Raji (cell line): ENCODE data around the gene FBXO21.

Experiments
- POLR2A ChIP-seq: IDR thresholded peaks from 2 replicates; pipeline ENCODE4 v1.6.1; 2011; ENCODE audit warnings: low read depth, low read length, control low read depth; ENCODE audit not compliant: insufficient read depth

The FBXO21 gene

GRCh38 chr12:117151403-117152031, 38.8 kb downstream of the FBXO21 start:
- no peak for TF ChIP-seq POLR2A

- TF ChIP-seq POLR2A, result no peak
Measured at GRCh38 chr12:117149431-117149830, 40.8 kb downstream of the FBXO21 start.

GRCh38 chr12:117148642-117149041, 41.6 kb downstream of the FBXO21 start:
- no peak for TF ChIP-seq POLR2A

DNA sequence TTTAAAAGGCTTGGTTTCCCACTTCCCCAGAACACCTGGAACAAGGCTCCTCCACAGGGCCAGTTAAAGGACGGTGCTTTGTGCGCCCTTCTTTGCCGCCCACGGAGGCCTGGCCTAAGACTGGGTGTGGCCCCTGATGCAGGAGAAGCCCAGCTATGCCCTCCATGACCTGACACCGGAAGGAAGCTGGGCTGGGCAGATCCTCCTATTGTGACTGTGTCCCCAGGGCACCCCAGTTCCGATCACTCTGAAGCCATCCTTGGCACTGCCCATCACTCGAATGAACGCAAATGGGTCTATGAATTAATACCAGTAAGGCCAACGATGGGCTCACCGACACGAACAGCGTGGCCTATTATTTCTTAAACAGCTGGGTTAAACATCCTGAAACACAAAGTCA, 42.6 kb downstream of the FBXO21 start:
- no peak for TF ChIP-seq POLR2A

DNA sequence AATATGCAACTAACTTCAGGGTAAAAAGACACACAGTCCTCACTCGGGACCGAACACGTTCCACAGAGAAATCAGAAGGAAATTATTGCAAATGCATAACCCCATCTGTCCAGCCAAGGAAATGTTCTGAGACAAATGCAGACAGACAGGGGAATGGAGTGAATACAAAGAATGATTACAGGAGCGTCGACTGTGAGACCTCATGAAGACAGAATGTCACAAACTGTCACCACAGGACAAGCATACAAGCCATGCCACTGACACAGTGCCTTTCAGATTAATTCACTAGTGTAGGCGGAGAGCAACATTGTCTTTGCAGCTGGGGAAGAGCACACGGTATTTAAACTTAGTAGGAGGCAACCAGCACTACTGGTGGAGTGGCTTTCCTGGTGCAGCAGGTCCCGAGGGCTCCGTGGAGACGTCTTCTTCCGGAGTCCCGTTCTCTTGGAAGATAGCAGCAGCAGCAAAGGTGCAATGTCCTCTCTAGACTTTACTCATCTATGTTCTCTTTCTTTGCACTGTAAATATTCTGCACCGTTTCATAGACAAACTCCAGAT, 44.6 kb downstream of the FBXO21 start:
- TF ChIP-seq POLR2A, result no peak

DNA sequence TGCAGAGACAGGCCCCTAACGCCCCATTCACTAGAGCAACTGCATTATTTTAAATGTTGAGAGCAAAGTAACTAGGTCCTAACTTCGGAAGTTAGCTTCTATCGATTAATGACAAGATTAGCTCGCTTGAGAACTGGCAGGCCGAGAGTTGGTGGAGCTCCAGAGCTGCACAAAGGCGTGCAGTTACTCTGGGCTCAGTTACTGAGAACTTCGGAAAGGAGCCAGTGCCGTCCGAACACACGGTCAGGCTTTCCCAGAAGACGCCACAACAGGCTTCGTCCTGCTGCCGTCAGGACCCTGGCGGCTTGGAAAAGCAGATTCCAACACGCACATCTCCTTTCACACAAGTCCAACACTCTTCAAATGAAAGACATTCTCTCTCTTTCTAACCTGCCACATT, 45.7 kb downstream of the FBXO21 start:
- TF ChIP-seq POLR2A, result no peak

DNA sequence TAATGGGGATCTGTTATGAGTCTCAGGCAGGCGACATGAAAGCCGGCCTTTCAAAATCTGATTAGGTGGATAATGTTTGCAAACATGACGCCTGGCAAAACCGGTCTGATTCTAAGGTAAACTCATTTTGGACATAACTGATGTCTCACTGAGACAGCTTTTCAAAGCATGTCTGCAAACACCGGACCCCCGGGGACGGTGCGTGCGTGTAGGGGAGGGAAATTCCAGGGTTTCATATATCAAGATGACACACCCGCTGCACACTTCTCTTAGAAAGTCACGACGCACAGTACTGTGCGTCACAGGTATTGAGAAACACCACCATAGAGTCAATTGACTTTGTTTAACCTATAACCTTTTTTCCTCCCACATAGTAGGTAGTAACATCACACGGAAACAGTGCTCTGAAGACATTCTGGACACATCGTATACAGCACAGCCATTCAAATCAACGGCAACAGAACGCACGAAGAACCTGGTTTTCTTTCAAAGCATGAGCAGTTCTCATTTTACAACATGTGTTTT, 47.2 kb downstream of the FBXO21 start:
- no peak for TF ChIP-seq POLR2A

DNA sequence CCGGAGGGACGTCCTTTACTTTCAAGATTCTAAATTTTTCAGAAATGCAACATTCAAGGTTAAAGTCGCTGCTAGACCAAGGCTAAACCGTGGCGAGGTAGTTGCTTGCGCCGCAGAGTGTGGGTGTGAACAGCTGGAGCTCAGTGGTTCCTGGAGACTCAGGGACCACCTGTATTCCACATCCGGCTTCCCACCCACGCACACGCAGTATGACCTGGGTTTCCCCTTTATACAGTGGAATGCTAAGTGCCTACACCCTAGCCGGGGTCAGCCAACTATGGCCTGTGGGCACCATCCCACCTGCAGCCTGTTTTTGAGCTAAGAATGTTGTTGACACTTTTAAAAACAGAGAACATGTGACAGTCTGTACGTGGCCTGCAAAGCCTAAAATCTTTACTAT, 48.2 kb downstream of the FBXO21 start:
- no peak for TF ChIP-seq POLR2A

GRCh38 chr12:117141097-117141898, 49.0 kb downstream of the FBXO21 start:
- TF ChIP-seq POLR2A, result no peak

GRCh38 chr12:117140397-117141096, 49.7 kb downstream of the FBXO21 start:
- TF ChIP-seq POLR2A, result no peak

DNA sequence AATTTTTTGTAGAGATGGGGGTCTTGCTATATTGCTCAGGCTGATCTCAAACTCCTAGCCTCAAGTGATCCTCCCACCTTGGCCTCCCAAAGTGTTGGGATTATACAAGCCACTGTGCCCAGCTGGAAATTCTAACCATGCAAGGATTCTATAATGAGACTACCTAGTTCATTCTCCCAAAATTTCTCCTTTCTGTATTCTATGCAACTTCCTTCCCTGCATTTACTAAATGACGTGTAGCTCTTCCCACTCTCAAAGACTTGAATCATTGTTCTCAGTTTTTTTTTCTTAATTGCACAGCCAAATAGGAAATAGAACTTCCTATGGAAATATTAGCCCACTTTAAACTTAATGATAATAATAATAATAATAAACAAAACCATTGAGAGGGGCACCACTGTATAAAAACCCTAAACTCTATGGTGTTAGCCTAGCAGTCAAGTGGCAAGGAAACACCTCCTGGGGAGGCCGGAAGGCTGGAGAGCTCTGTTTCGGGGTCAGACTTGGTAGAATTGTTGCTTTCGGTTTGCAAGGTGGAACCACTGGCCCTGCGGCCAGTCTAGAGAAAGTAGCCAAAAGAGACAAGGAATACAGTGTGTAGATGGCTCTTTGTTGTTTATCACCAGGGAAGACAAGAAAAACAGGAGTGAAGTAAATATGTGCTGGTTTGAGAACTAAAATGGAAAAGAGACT, 51.1 kb downstream of the FBXO21 start:
- TF ChIP-seq POLR2A, result no peak

GRCh38 chr12:117134721-117135120, 55.5 kb downstream of the FBXO21 start:
- TF ChIP-seq POLR2A, result no peak

- no peak for TF ChIP-seq POLR2A
Measured at GRCh38 chr12:117134059-117134458, 56.2 kb downstream of the FBXO21 start.

DNA sequence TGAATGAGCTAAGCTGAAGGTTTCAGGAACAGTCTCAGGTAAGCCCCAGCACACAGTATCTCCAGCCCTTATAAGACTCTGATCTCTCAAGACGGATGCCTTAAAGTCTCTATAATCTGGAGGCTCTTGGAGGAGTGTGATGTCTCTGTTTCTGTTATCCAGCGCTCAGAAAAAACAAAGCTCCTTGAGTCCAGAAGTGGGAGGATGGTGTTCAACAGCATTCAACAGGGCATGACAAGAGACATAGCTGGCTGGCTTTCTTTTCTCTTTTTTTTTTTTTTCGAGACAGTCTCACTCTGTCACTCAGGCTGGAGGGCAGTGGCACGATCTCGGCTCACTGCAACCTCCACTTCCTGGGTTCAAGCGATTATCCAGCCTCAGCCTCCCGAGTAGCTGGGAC, 59.5 kb downstream of the FBXO21 start:
- TF ChIP-seq POLR2A, result no peak

- no peak for TF ChIP-seq POLR2A
Measured at GRCh38 chr12:117129391-117129790, 60.9 kb downstream of the FBXO21 start.
